Glutamatergic neuron (in vitro differentiated cells): ENCODE data around the gene PAPOLB. TPM values are rescaled to one million over a fixed set of nuclear protein-coding genes. Genes with fewer than 3 reads are reported as not detected.

ENCODE experiments used
- DNase-seq: peaks from one replicate; pipeline ENCODE4 v3.0.0; 2022
- H3K27ac Mint-ChIP-seq: one replicate; pipeline ENCODE4 v1.8.0; 2020; ENCODE audit warnings: mild to moderate bottlenecking, mixed read lengths, inconsistent platforms; ENCODE audit not compliant: unreplicated experiment
- H3K27me3 Mint-ChIP-seq: one replicate; pipeline ENCODE4 v1.8.0; 2020; ENCODE audit warnings: mild to moderate bottlenecking, moderate library complexity, mixed read lengths, inconsistent platforms; ENCODE audit not compliant: unreplicated experiment
- H3K36me3 Mint-ChIP-seq: one replicate; pipeline ENCODE4 v1.8.0; 2020; ENCODE audit warnings: mild to moderate bottlenecking, mixed read lengths, inconsistent platforms; ENCODE audit not compliant: unreplicated experiment
- H3K4me1 Mint-ChIP-seq: one replicate; pipeline ENCODE4 v1.8.0; 2020; ENCODE audit warnings: mild to moderate bottlenecking, low read depth, mixed read lengths, inconsistent platforms; ENCODE audit not compliant: unreplicated experiment
- H3K4me3 Mint-ChIP-seq: one replicate; pipeline ENCODE4 v1.8.0; 2020; ENCODE audit warnings: mild to moderate bottlenecking, mixed read lengths, inconsistent platforms; ENCODE audit not compliant: unreplicated experiment
- H3K9me3 Mint-ChIP-seq: one replicate; pipeline ENCODE4 v1.8.0; 2020; ENCODE audit warnings: mild to moderate bottlenecking, moderate library complexity, mixed read lengths, inconsistent platforms; ENCODE audit not compliant: unreplicated experiment
- CTCF ChIP-seq: fragments of 200-600 bp; sonication (generic); IDR thresholded peaks from one replicate; pipeline ENCODE4 v1.5.0; 2021; ENCODE audit not compliant: partially characterized antibody, unreplicated experiment
- total RNA-seq: library from RNA; stranded (reverse); fragmentation: NEBNext Ultra II Directional; extraction: Animal tissue kit (Norgen Biotek cat#: 25700); gene quantifications from one replicate; pipeline ENCODE4 v1.2.1, GENCODE V29; 2021; ENCODE audit not compliant: unreplicated experiment

PAPOLB gene
- total RNA-seq, 1 donor from 2014 or later: 1.2 TPM

GRCh38 chr7:4883033-4883371 is 21.2 kb upstream of the PAPOLB start:
- H3K36me3 Mint-ChIP-seq: no peaks in the 10 kb centered on the region
- H3K27me3 Mint-ChIP-seq: peaks cover 6% of the 10 kb centered on the region
- no peak for DNase-seq
- H3K9me3 Mint-ChIP-seq: peaks cover 10% of the 10 kb centered on the region
- TF ChIP-seq CTCF: no peak
- H3K4me1 Mint-ChIP-seq: peaks cover 7% of the 10 kb centered on the region
- peak overlapping the region; percentile 90 for H3K4me3 Mint-ChIP-seq
- peak overlapping the region; percentile 96 for H3K27ac Mint-ChIP-seq

GRCh38 chr7:4882169-4883032 is 20.6 kb upstream of the PAPOLB start:
- H3K4me1 Mint-ChIP-seq: peaks cover 7% of the 10 kb centered on the region
- H3K27ac Mint-ChIP-seq: peak overlapping the region; percentile 96
- TF ChIP-seq CTCF: peak; percentile 20
- peaks cover 6% of the 10 kb centered on the region for H3K27me3 Mint-ChIP-seq
- peak; percentile 71 for DNase-seq
- H3K4me3 Mint-ChIP-seq: peak overlapping the region; percentile 90
- H3K9me3 Mint-ChIP-seq: peaks cover 11% of the 10 kb centered on the region
- no peaks in the 10 kb centered on the region for H3K36me3 Mint-ChIP-seq

GRCh38 chr7:4880218-4880617 is 18.4 kb upstream of the PAPOLB start:
- no peak for TF ChIP-seq CTCF
- H3K4me3 Mint-ChIP-seq: peak overlapping the region; percentile 77
- no peak overlapping the region for H3K27ac Mint-ChIP-seq
- no peak for DNase-seq
- H3K36me3 Mint-ChIP-seq: no peaks in the 10 kb centered on the region
- peaks cover 6% of the 10 kb centered on the region for H3K27me3 Mint-ChIP-seq
- peaks cover 11% of the 10 kb centered on the region for H3K9me3 Mint-ChIP-seq
- H3K4me1 Mint-ChIP-seq: peaks cover 7% of the 10 kb centered on the region

GRCh38 chr7:4879396-4880081 is 17.7 kb upstream of the PAPOLB start:
- no peak for DNase-seq
- peaks cover 7% of the 10 kb centered on the region for H3K4me1 Mint-ChIP-seq
- H3K36me3 Mint-ChIP-seq: no peaks in the 10 kb centered on the region
- TF ChIP-seq CTCF: no peak
- no peak overlapping the region for H3K4me3 Mint-ChIP-seq
- H3K27ac Mint-ChIP-seq: no peak overlapping the region
- H3K27me3 Mint-ChIP-seq: peaks cover 6% of the 10 kb centered on the region
- peaks cover 10% of the 10 kb centered on the region for H3K9me3 Mint-ChIP-seq
